GM18951 (cell line): ENCODE results near the gene THAP7.

Source experiments
- POLR2A ChIP-seq: IDR thresholded peaks from 4 replicates; pipeline ENCODE4 v1.6.1; 2011; ENCODE audit warnings: mild to moderate bottlenecking; ENCODE audit not compliant: insufficient read length, insufficient read depth; ENCODE audit errors: extremely low read depth
- in situ Hi-C: fragments of 300-500 bp; cut with MboI; formaldehyde crosslinking; loops from one replicate; pipeline ENCODE4 v1.12.0; 2022; ENCODE audit warnings: low sequenced_read_pairs, mixed read lengths, inconsistent platforms; ENCODE audit not compliant: unreplicated experiment

THAP7 gene

DNA sequence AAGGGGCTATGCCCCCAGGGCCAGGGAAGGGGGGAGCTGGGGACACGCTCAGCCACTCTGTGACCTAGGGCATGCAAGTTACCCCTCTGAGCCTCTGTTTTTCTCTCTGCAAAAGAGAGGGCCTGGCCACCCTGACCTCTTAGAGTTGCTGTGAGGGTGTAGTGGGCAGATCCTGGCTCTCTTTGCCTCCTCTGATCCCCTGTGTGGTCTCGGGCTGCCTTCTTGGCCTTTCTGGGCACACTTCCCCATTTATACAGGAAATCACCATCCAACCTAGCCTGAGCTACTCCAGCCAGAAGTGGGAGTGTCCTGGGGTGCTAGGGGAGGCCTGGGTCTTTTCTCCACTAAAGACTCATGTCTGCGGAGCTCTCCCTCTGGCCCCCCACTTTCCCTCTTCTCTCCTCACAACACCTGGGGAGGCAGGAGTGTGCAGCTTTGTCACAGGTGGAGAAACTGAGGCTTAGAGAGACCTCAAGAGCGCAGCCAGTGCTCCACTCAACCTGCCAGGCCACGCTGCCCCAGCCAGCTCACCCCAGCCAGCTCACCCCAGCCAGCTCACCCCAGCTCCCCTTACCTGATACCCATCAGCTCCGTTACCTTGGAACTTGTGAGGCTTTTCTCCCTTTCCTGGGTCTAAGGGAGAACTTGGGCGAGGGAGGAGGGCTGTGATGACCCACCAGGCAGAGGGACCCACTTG, 33.5 kb downstream of the THAP7 start:
- in situ Hi-C loops, result no loop called here
- TF ChIP-seq POLR2A, result no peak

DNA sequence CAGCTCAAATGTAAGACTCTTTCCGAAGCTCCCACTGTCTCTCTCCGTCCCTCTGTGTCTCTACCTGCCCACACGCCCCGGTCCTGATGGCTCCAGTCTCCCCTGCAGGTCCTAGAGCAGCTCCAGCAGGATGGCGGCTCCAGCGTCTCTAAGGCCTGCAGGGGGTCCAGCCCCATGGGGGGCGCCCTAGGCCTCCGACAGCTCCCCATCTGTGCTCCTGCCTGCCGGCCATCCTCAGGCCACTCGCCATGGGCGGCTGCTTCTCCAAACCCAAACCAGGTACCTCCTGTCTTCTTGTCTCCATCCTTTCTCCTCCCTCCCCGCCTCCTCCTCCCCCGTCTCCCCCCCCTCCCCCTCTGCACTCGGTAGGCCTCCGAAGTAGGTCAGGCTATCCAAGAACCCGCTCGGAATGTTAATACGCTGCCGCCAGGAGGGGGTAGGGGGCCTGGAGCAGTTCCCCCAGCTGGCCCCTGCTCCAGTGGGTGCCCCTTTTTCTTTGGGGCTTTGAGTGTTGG, 34.2 kb downstream of the THAP7 start:
- in situ Hi-C loops, result no loop called here
- TF ChIP-seq POLR2A, result no peak

DNA sequence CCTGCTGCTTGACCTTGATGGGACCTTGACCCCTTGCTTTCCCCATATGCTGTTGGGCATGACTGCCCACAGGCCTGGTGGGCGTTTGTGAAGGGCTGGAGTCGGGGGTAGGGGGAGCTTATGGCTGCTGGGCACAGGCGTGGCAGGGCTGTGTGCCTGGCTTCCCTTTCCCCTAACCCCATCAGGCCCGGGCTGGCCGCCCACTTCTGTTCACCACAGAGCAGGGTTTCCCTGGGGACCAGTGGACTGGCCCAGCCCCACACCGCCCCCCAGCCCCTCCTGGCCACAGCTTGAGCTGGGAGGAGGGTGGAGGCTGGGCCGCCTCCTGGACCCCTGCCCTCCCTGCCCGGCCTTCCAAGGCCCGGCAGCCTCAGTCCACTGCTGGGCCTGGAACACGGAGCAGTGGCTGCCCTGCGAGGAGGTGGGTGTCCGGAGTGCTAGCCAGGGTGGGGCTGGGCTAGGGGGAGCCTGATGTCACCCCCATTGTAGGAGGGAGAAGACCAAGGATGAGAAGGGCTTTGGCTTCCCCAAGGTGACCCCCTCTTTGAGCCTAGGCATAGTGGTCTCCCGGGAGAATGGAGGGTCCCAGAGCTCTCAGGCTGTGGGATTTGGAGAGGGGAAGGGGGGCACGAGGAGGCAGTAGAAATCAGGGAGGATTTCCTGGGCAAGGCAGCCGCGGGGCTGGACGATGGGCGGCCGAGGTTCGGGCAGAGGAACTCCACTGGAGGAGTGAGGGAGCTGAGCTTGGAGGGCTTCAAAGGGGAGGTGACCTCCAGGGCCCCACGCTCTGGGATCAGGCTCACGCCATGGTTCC, 34.8 kb downstream of the THAP7 start, which contains the start of gene AIFM3:
TSS of gene AIFM3 (plus strand) at position 373 of the 814 bp plus-strand sequence. CDS start 690 bp downstream, outside the sequence.
- no peak for TF ChIP-seq POLR2A
- in situ Hi-C loops, result no loop called here

DNA sequence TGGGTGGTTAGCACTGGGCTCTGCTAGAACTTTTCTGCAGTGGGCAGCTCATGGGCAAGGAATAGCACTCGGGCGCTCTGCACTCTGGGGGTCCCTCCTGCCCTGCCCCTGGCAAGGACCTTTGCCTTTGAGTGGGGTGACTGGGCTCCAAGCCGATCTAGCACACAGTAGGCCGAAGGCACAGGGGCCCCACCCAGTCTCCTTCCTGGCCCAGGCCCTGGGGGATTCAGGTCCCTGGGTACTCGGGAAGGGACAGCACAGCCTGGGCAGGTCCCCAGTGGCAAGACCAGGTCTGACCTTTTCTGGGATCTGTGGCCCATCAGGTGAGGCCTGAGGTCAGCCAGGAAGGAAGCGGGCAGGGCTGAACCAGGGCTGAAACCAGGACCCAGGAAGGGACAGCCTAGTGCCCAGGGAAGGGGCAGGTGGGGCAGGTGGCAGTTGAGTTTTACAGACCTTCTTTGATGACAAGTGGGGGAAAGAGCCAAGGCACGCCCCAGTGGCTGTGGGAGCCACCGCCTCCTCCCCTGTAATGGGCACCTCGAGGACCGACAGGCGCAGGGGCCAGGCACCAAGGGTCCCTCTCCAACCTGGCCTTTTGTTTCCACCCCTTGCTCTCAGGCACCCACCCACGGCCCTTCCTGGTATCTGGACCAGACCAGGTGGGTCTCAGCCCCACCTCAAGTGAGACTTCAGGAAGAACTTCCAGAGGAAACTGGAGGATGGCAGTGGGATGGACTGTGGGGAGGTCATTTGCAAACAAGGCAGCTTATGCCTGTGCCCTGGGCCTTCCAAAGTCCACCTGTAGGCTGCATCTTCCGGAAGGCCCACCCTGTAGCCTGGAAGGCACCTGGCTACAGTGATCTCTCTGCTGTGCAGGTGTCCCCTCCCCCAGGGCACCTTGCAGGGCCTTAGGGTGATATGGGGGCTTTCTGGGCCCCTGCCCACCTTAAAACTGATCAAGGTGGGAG, 35.7 kb downstream of the THAP7 start:
- no peak for TF ChIP-seq POLR2A
- in situ Hi-C loops, result no loop called here

DNA sequence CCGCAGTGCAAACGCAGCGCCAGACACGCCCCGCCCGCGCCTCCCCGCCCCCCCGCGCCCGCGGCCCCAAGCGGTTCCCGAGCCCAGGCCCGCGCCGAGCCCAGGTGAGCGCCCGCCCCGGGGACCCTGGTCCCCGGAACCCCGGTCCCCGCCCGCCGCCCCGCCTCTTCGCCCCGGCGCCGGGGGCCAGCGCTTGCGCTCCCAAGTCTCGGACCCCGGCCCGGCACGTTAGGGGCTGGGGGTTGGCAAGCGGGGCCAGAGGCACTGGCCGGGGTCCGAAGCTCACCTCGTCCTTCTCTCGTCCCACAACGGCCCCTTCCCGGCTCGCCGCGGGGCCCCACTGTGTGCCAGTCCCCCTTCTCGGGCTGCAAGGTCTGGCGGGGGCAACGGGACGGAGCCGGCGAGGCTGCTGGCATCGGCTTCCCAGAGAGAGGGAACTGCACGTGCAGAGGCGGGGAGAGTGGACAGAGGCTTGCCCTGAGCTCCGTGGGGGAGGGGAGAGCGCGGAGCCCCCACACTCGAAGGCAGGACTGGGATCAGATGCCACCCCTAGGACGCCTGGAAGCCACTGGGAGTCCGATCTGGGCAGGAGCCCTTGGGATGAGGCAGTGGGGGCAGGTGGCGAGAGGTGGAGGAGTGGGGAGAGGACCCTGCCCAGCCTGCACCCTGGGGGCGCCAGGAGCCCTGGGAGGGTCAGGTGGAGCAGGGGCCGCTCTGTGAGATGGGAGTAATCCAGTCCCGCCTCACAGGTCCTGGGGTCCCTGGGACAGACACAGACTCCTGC, 36.6 kb downstream of the THAP7 start:
- in situ Hi-C loops, result no loop called here
- no peak for TF ChIP-seq POLR2A

DNA sequence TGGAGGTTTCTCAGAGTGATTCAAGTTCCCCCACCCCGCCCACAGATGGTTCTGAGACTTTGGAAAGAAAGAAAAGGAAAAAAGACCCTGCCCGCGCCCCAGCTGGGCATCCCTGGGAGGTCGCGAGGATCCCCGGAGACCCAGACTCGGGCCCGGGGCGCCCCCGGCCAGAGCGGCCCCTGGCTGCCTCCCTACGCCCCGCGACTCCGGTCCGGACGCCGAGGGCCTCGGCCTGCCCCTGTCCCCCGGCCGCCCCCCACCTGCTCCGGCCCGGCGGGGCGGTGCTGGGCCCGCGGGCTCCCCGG, 37.2 kb downstream of the THAP7 start:
- no peak for TF ChIP-seq POLR2A
- in situ Hi-C loops, result no loop called here

DNA sequence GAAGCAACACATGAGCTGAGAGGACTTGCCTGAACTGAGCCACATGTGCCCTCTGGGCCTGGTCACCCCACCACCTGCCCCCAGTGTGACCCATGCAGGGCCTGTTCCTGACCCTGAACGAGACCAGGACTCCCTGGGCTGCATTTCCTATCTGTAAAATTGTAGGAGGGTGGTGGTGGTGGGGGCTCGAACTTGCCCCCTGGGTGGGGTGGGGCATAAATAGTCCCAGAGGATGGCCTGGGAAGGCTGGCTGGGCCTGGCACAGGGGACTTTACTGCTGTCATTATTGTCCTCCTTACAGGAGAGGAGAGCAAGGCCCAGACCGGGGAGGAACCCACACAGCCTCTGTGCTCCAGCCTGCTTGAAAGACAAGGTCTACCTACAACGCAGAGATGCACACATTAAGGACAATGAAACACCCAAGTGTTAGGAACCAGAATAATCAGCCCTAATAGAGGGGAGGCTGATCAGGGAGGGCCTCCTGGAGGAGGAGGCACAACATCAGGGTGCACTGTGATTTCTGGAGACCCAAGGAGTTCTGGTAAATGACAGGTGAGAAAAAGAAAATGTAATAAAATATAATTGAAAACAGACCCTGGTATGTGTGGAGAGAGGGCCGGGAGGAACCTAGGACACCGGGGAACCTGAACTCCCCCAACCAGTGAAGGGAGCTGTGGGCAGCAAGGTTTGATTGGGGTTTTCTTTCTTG, 37.7 kb downstream of the THAP7 start:
- in situ Hi-C loops, result no loop called here
- no peak for TF ChIP-seq POLR2A

DNA sequence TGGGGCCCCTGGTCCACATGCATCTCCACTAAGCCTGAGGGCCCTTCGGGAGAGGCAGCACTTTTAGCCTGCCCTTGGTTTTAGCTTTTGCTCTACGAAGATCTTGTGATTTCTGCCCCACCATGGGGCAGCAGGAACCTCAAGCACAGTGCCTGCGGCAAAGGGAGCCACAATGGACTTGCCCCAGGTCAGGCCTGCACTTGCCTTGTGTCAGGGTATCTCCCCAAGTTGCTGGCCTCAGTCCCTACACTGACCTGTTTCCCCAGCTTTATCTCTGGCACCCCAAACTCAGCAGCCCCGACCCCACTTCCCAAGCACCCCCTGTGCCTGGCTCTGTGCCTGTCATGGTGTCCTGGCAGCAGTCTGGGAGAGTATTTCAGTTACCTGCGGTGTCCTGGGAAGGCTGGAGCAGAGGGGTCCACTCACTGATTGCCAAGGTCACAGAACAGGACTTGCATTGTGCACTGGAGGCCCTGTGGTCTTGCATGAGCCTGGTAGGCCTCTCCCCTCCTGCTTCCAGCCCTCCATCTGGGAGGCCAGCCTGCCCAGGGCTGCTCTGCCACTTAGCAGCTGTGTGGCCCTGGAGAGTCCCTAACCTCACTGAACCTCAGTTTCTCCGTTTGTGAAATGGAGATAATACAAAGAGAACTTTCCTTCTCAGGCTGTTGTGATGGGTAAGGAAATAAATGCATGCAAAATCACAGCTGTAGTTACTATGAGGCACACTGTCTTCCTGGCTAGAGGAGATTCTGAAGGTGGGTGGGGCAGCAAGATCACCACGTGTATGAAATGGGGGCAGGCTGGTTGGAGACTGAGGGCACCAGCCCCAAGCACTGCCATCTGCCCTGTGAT, 38.5 kb downstream of the THAP7 start:
- in situ Hi-C loops, result no loop called here
- TF ChIP-seq POLR2A, result no peak

DNA sequence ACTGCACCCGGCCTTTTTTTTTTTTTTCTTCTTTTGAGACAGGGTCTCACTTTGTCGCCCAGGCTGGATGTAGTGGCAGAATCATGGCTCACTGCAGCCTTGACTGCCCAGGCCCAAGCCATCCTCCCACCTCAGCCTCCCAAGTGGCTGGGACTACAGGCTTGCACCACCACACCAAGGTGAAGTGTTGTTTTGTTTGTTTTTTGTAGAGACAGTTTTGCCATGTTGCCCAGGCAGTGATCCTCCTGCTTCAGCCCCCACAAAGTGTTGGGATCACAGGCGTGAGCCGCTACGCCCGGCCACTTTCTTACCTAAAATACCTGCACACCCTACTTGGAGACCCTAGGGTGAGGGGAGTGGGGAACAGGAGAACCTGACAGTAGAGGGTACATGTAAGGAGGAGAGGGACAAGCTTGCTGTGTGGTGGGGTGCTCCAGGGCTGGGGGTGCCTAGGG, 39.4 kb downstream of the THAP7 start:
- TF ChIP-seq POLR2A, result no peak
- in situ Hi-C loops, result no loop called here

DNA sequence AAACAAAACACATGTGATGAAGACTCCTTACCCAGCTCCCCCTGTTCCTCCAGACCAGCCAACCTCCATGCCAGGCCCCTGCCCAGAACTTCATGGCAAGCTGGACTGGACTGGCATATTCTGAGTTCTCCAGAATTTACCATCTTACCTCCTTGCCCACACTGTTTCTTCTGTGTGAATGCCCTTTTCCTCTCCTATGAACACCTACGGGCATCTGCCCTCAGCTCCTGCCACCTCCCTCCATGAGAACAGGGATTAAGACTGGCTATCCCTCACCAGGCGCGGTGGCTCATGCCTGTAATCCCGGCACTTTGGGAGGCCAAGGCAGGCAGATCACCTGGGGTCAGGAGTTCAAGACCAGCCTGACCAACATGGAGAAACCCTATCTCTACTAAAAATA, 41.3 kb downstream of the THAP7 start:
- in situ Hi-C loops, result no loop called here

More for the DNA sequence above, 41.3 kb downstream of the THAP7 start:
- TF ChIP-seq POLR2A, result no peak
